ENCODE measurements around the gene SEMA5B.

The SEMA5B gene

DNA sequence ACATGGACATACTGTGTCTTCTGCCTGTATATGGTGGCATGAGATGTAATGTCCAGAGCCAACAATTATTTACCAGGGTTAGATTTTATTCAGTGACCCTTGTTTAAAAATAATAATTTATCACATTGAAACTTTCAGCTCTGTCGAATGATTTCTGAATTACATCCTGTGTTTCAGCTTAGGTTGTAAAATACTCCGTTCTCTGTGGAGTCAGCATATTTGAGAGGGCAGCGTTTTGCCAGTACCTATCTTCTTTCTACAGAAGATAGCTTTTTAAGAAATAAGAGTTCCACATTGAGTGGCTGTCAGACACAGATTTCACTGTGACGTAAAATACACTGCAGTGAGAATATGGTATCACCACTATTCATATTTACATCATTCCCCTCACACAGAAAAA, 147.4 kb downstream of the SEMA5B start:
- H3K27ac ChIP-seq (ENCODE audit: low read length) = no peak overlapping the region
- no peaks in the 10 kb centered on the region for H3F3A ChIP-seq (ENCODE audit: insufficient read depth, low read length)
- no peaks in the 10 kb centered on the region for H4K20me1 ChIP-seq (ENCODE audit: insufficient read depth, low read length)
- H3K36me3 ChIP-seq (replicated peaks; ENCODE audit: insufficient read depth, low read length) = no peaks in the 10 kb centered on the region
- no peak overlapping the region for H3K9ac ChIP-seq (ENCODE audit: low read length)
- DNase-seq = no peak
- no peak overlapping the region for H3K4me3 ChIP-seq (ENCODE audit: low read length)
- no peak overlapping the region for H2AFZ ChIP-seq (ENCODE audit: low read length)
- no peaks in the 10 kb centered on the region for H3K27me3 ChIP-seq (replicated peaks; ENCODE audit: insufficient read depth, low read length)
- no peaks in the 10 kb centered on the region for H3K4me1 ChIP-seq (ENCODE audit: low read length)
- no peaks in the 10 kb centered on the region for H3K9me3 ChIP-seq (replicated peaks; ENCODE audit: insufficient read depth, low read length)
- H3K4me2 ChIP-seq (ENCODE audit: low read depth, low read length) = no peak overlapping the region
- H3K9me2 ChIP-seq (replicated peaks; ENCODE audit: insufficient read depth, low read length) = no peaks in the 10 kb centered on the region
- no peaks in the 10 kb centered on the region for H3K79me2 ChIP-seq (ENCODE audit: low read length)
- TF ChIP-seq, protein P1, sequence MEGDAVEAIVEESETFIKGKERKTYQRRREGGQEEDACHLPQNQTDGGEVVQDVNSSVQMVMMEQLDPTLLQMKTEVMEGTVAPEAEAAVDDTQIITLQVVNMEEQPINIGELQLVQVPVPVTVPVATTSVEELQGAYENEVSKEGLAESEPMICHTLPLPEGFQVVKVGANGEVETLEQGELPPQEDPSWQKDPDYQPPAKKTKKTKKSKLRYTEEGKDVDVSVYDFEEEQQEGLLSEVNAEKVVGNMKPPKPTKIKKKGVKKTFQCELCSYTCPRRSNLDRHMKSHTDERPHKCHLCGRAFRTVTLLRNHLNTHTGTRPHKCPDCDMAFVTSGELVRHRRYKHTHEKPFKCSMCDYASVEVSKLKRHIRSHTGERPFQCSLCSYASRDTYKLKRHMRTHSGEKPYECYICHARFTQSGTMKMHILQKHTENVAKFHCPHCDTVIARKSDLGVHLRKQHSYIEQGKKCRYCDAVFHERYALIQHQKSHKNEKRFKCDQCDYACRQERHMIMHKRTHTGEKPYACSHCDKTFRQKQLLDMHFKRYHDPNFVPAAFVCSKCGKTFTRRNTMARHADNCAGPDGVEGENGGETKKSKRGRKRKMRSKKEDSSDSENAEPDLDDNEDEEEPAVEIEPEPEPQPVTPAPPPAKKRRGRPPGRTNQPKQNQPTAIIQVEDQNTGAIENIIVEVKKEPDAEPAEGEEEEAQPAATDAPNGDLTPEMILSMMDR (IDR thresholded peaks at IDR 0.05; ENCODE audit: low read length) = no peak
- TF ChIP-seq EZH2 (optimal IDR thresholded peaks at IDR 0.05; ENCODE audit: low read depth, low read length) (no peak), EZH2phosphoT487 (IDR thresholded peaks at IDR 0.05; ENCODE audit: low read length) (no peak)

DNA sequence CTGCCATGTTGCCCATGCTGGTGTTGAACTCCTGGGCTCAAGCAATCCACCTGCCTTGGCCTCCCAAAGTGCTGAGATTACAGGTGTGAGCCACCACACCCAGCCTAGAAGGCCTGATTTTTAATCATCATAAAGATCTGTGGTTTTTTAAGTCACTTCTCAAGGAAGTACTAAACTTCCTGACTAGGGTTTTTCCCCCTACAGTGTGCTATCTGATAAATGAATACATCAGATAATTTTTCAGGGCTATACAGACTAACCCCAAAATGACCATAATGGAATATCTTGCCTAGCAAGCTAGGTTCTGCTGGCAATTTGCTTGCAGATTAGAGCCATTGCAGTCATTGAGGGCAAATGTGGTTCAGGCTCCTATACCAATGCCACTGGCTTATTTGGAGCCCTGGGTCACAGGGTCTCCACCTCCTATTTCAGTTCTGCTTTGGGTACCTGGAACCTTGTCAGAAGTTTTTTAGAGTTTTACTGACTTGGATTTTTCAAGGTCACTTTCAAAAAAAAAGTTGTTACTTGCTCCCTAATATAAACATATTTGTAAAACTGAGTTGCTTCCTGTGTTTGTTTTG, 151.9 kb downstream of the SEMA5B start:
- H3K9ac ChIP-seq (ENCODE audit: low read length) = no peak overlapping the region
- no peaks in the 10 kb centered on the region for H3K4me1 ChIP-seq (ENCODE audit: low read length)
- no peaks in the 10 kb centered on the region for H3K9me3 ChIP-seq (replicated peaks; ENCODE audit: insufficient read depth, low read length)
- TF ChIP-seq EZH2phosphoT487 (IDR thresholded peaks at IDR 0.05; ENCODE audit: low read length) = no peak
- no peaks in the 10 kb centered on the region for H3F3A ChIP-seq (ENCODE audit: insufficient read depth, low read length)
- H3K9me2 ChIP-seq (replicated peaks; ENCODE audit: insufficient read depth, low read length) = no peaks in the 10 kb centered on the region
- H3K27ac ChIP-seq (ENCODE audit: low read length) = no peak overlapping the region
- H4K20me1 ChIP-seq (ENCODE audit: insufficient read depth, low read length) = no peaks in the 10 kb centered on the region
- no peak overlapping the region for H3K4me3 ChIP-seq (ENCODE audit: low read length)
- H2AFZ ChIP-seq (ENCODE audit: low read length) = no peak overlapping the region
- H3K36me3 ChIP-seq (replicated peaks; ENCODE audit: insufficient read depth, low read length) = no peaks in the 10 kb centered on the region
- no peak overlapping the region for H3K4me2 ChIP-seq (ENCODE audit: low read depth, low read length)
- no peaks in the 10 kb centered on the region for H3K79me2 ChIP-seq (ENCODE audit: low read length)
- H3K27me3 ChIP-seq (replicated peaks; ENCODE audit: insufficient read depth, low read length) = no peaks in the 10 kb centered on the region
- DNase-seq = no peak

DNA sequence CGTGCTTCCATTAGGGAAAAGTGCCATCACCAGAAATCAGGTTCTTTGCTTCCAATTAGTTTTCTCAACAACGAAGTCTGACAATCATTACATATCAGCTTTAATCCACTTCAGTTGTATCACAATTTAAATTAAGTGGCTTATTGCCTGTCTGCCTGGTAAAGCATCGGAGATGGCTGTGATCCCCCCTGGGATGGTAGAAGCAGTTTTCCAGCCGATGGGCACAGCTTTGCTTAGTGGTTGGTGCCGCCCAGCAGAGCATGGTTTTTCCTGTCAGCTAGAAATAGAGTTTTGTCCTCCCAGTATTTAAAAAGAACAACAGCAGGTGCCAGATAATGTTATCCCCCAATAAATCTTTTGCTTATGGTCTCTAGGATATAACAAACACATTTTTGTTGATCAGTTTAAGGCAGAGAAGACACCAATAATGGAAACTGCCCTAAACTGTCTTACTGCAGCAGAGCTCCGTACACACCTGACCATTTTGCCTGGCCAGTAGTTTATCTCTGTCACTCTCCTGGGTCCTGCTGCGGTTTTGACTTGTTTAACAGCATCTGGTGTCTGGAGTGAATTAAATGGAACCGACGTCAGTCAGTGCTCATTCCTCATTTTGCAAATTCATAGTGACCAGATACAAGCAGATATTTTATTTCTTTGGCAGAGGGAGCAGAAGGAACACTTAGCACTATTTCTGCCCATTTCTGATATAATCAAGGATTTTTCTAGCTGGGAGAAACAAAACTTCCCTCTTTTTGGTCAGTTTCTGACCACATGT, 153.6 kb downstream of the SEMA5B start:
- TF ChIP-seq EZH2phosphoT487 (IDR thresholded peaks at IDR 0.05; ENCODE audit: low read length) (no peak), EZH2 (optimal IDR thresholded peaks at IDR 0.05; ENCODE audit: low read depth, low read length) (no peak)
- TF ChIP-seq, protein P1 (IDR thresholded peaks at IDR 0.05; ENCODE audit: low read length) = no peak
- no peak for DNase-seq
- Histone ChIP-seq H3K9me3 (replicated peaks; ENCODE audit: insufficient read depth, low read length) (no peaks in the 10 kb centered on the region), H3K4me3 (ENCODE audit: low read length) (no peak overlapping the region), H3K36me3 (replicated peaks; ENCODE audit: insufficient read depth, low read length) (no peaks in the 10 kb centered on the region; the same call in 1 of the 2 replicates), H3K4me2 (ENCODE audit: low read depth, low read length) (no peak overlapping the region), H2AFZ (ENCODE audit: low read length) (no peak overlapping the region), H3F3A (ENCODE audit: insufficient read depth, low read length) (no peaks in the 10 kb centered on the region), H3K4me1 (ENCODE audit: low read length) (no peaks in the 10 kb centered on the region), H3K9me2 (replicated peaks; ENCODE audit: insufficient read depth, low read length) (no peaks in the 10 kb centered on the region), H3K9ac (ENCODE audit: low read length) (no peak overlapping the region), H4K20me1 (ENCODE audit: insufficient read depth, low read length) (no peaks in the 10 kb centered on the region), H3K79me2 (ENCODE audit: low read length) (no peaks in the 10 kb centered on the region), H3K27ac (ENCODE audit: low read length) (no peak overlapping the region), H3K27me3 (replicated peaks; ENCODE audit: insufficient read depth, low read length) (no peaks in the 10 kb centered on the region)

DNA sequence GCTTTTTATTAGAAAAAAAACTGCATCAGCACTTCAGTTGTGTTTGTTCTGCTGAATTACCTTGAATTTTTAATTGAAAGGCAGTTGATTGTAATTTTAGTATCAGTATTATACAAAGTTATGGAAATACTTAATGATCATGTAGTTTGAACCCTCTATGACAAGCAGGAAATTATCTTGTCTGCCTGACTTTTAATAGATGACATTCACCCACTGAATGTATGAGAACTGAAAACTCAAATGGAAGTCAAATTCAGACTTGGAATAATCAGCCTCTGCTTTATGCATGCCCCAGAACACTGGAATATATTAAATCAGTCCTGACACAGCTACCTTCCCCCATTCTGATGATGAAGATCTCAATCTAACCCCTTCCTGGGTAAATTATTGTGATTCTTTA, 159.2 kb downstream of the SEMA5B start:
- Histone ChIP-seq H3F3A (ENCODE audit: insufficient read depth, low read length) (no peaks in the 10 kb centered on the region), H3K9me2 (replicated peaks; ENCODE audit: insufficient read depth, low read length) (no peaks in the 10 kb centered on the region), H3K36me3 (replicated peaks; ENCODE audit: insufficient read depth, low read length) (no peaks in the 10 kb centered on the region; the same call in 1 of the 2 replicates), H4K20me1 (ENCODE audit: insufficient read depth, low read length) (no peaks in the 10 kb centered on the region), H3K4me1 (ENCODE audit: low read length) (peaks cover 3% of the 10 kb centered on the region), H3K4me3 (ENCODE audit: low read length) (no peak overlapping the region), H3K9me3 (replicated peaks; ENCODE audit: insufficient read depth, low read length) (no peaks in the 10 kb centered on the region), H3K79me2 (ENCODE audit: low read length) (no peaks in the 10 kb centered on the region), H3K4me2 (ENCODE audit: low read depth, low read length) (no peak overlapping the region), H3K27ac (ENCODE audit: low read length) (no peak overlapping the region), H2AFZ (ENCODE audit: low read length) (no peak overlapping the region), H3K27me3 (replicated peaks; ENCODE audit: insufficient read depth, low read length) (no peaks in the 10 kb centered on the region), H3K9ac (ENCODE audit: low read length) (no peak overlapping the region)
- TF ChIP-seq EZH2phosphoT487 (IDR thresholded peaks at IDR 0.05; ENCODE audit: low read length) = no peak
- DNase-seq = no peak

Measured in MM.1S (cell line).